T-cell (primary cell): ENCODE measurements around the gene ARHGAP8. TPM values are rescaled to one million over a fixed set of nuclear protein-coding genes. Genes with fewer than 3 reads are reported as not detected.

Experiments
- ATAC-seq, 4 experiments: fragments of 200-7000 bp in 3 of 4; fragments of 150-1000 bp in 1 of 4; cut with Tn5 transposase; replicated peaks in 1 of 4; 1 replicate in 3 of 4; 2 replicates in 1 of 4; pipeline ENCODE4 v1.10.0; 2021; ENCODE audit warnings: moderate library complexity in 3 of 4, mild to moderate bottlenecking in 2 of 4, moderate number of reproducible peaks in 1 of 4
- CTCF ChIA-PET, 2 donors: fragments of 300-600 bp; sonication (Branson Sonifier 250); formaldehyde crosslinking; loops; one replicate each; lab custom pipeline; 2022; ENCODE audit warnings: antibody characterized with exemption in 2 of 2; lab: Charles Lee
- POLR2A ChIA-PET, 2 donors: fragments of 300-600 bp; sonication (Branson Sonifier 250); formaldehyde crosslinking; loops; one replicate each; lab custom pipeline; 2022; ENCODE audit warnings: antibody characterized with exemption in 2 of 2; lab: Charles Lee
- DNase-seq, 35 experiments: peaks; one replicate each; pipeline versions ENCODE4 v3.0.0 to v3.0.0-alpha.2; 2013 to 2023
- H3K27ac ChIP-seq: one replicate; pipeline ENCODE4 v1.5.1; 2013; ENCODE audit warnings: low read length
- H3K27me3 ChIP-seq, 2 experiments: replicated peaks in 1 of 2; 1 replicate in 1 of 2; 2 replicates in 1 of 2; pipeline versions ENCODE4 v1.6.1 to v1.7.0; 2013; ENCODE audit warnings: low read length in 1 of 2, mixed read lengths in 1 of 2; ENCODE audit not compliant: control insufficient read depth in 2 of 2, insufficient read depth in 2 of 2; ENCODE audit errors: extremely low read depth in 1 of 2
- H3K36me3 ChIP-seq, 2 donors: 1 replicate in 1 of 2; 2 replicates in 1 of 2; pipeline versions ENCODE4 v1.6.1 to v1.7.0; 2013; ENCODE audit warnings: low read length in 1 of 2; ENCODE audit not compliant: control insufficient read depth in 2 of 2, insufficient read depth in 1 of 2; ENCODE audit errors: extremely low read depth in 1 of 2
- H3K4me1 ChIP-seq, 2 experiments: 1 replicate in 1 of 2; 2 replicates in 1 of 2; pipeline versions ENCODE4 v1.6.1 to v1.7.0; 2013; ENCODE audit warnings: low read length in 2 of 2, mixed read lengths in 1 of 2; ENCODE audit not compliant: insufficient read depth in 2 of 2, control insufficient read depth in 1 of 2; ENCODE audit errors: extremely low read depth in 1 of 2
- H3K4me3 ChIP-seq, 2 donors: 1 replicate in 1 of 2; 2 replicates in 1 of 2; pipeline versions ENCODE4 v1.5.1 to v1.7.0; 2013; ENCODE audit warnings: mild to moderate bottlenecking in 2 of 2, low read length in 1 of 2, moderate library complexity in 1 of 2; ENCODE audit not compliant: control insufficient read depth in 1 of 2; ENCODE audit errors: extremely low read depth in 1 of 2
- H3K9me3 ChIP-seq: 2 replicates; pipeline ENCODE4 v1.7.0; 2013
- H3K27ac Mint-ChIP-seq, 2 donors: one replicate each; pipeline ENCODE4 v1.8.0; 2020 to 2021; ENCODE audit warnings: mild to moderate bottlenecking in 2 of 2, mixed read lengths in 2 of 2
- H3K27me3 Mint-ChIP-seq, 2 donors: one replicate each; pipeline ENCODE4 v1.8.0; 2021 to 2022; ENCODE audit warnings: mixed read lengths in 2 of 2
- H3K36me3 Mint-ChIP-seq: one replicate; pipeline ENCODE4 v1.8.0; 2021; ENCODE audit warnings: mixed read lengths
- H3K4me1 Mint-ChIP-seq, 3 donors: one replicate each; pipeline ENCODE4 v1.8.0; 2020 to 2022; ENCODE audit warnings: mixed read lengths in 3 of 3, mild to moderate bottlenecking in 1 of 3
- H3K4me3 Mint-ChIP-seq, 3 donors: one replicate each; pipeline ENCODE4 v1.8.0; 2020 to 2022; ENCODE audit warnings: mild to moderate bottlenecking in 3 of 3, mixed read lengths in 3 of 3, moderate library complexity in 3 of 3
- H3K9me3 Mint-ChIP-seq, 3 donors: one replicate each; pipeline ENCODE4 v1.8.0; 2020 to 2022; ENCODE audit warnings: mixed read lengths in 3 of 3
- WGBS: methylation state at CpG from one replicate; pipeline ENCODE4 v1.1.5; 2013; ENCODE audit warnings: missing lambda C conversion rate; ENCODE audit not compliant: insufficient coverage; 5-methylcytosine and 5-hydroxymethylcytosine counted together
- total RNA-seq, 35 experiments: library from RNA in 6 of 35; stranded (reverse) in 6 of 35; fragments of 120-200 nt in 1 of 35; gene quantifications; one replicate each; pipeline versions ENCODE4 v1.2.1 to v1.2.4 and lab custom pipeline; 2013 to 2026

The ARHGAP8 gene
- total RNA-seq, 5 donors from 2014 or later (not counting 1 experiment from before 2014, with no cell fraction given) = 0.59 to 4.7 (median 2.0) TPM

DNA sequence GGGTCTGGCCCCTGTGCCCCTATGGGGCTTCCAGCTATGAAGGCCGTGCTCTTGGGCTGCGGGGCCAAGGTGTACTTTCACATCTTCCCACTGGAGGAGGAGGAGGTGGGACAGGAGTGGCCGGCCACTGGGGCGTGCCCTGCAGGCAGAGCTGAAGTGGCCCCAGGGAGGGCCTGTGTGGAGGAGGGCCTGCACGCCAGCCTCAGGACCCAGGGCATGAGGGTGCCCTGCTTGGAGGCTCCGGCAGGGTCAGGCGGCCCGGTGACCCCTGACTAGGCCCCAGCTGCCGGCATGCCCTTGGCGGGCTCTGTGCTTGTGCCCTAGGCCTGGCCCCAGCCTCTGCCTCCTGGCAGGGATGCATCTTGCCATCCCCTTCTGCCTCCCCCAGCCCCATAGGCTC lies 45.2 kb upstream of the ARHGAP8 start:
- CTCF ChIA-PET = no interaction called here
- DNase-seq (no peak), ATAC-seq (no peak)
- POLR2A ChIA-PET = no interaction called here
- no peak overlapping the region for H3K4me3 Mint-ChIP-seq
- no peak overlapping the region for H3K27ac Mint-ChIP-seq
- peaks cover 13 to 58% (median 42%) of the 10 kb centered on the region in 3 donors for H3K4me1 Mint-ChIP-seq
- peaks cover 0 to 5% of the 10 kb centered on the region in 2 donors for H3K36me3 ChIP-seq
- H3K4me3 ChIP-seq = no peak overlapping the region
- WGBS = 98% methylated on average over 9 of the region's 10 CpGs
- H3K27ac ChIP-seq = peak overlapping the region; percentile 18
- peaks cover 0 to 8% of the 10 kb centered on the region in 2 experiments for H3K27me3 ChIP-seq
- H3K36me3 Mint-ChIP-seq = no peaks in the 10 kb centered on the region
- no peaks in the 10 kb centered on the region for H3K9me3 Mint-ChIP-seq
- no peaks in the 10 kb centered on the region for H3K9me3 ChIP-seq
- H3K27me3 Mint-ChIP-seq = no peaks in the 10 kb centered on the region
- peaks cover 4 to 92% of the 10 kb centered on the region in 2 experiments for H3K4me1 ChIP-seq

DNA sequence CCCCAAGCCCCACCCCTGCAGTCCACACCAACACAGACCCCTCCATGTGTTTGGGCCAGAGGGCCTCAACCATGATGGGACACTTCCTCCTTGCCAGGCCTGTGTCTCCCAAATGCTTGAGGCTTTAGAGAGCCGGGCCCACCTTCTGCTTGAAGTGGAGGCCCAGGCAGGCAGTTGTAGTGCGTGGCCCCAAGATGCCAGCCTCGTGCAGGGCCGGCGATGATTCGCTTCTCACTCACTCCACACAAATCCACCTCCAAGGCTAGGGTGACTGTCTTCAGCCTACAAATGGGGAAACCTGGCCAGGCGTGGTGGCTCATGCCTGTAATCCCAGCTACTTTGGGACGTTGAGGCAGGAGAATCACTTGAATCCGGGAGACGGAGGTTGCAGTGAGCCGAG lies 44.6 kb upstream of the ARHGAP8 start:
- ChIA-PET POLR2A (no interaction called here), CTCF (no interaction called here)
- no peaks in the 10 kb centered on the region for H3K36me3 Mint-ChIP-seq
- peaks cover 0 to 8% of the 10 kb centered on the region in 2 experiments for H3K27me3 ChIP-seq
- H3K9me3 ChIP-seq = no peaks in the 10 kb centered on the region
- no peak overlapping the region for H3K27ac Mint-ChIP-seq
- no peak overlapping the region for H3K4me3 ChIP-seq
- no peaks in the 10 kb centered on the region for H3K9me3 Mint-ChIP-seq
- H3K4me1 ChIP-seq = peaks cover 4 to 97% of the 10 kb centered on the region in 2 experiments
- WGBS = 94% methylated on average over 9 of the region's 11 CpGs
- no peak overlapping the region for H3K4me3 Mint-ChIP-seq
- H3K4me1 Mint-ChIP-seq = peaks cover 19 to 63% (median 48%) of the 10 kb centered on the region in 3 donors
- no peak overlapping the region for H3K27ac ChIP-seq
- no peak for DNase-seq
- no peak for ATAC-seq
- H3K27me3 Mint-ChIP-seq = no peaks in the 10 kb centered on the region
- H3K36me3 ChIP-seq = peaks cover 0 to 5% of the 10 kb centered on the region in 2 donors

DNA sequence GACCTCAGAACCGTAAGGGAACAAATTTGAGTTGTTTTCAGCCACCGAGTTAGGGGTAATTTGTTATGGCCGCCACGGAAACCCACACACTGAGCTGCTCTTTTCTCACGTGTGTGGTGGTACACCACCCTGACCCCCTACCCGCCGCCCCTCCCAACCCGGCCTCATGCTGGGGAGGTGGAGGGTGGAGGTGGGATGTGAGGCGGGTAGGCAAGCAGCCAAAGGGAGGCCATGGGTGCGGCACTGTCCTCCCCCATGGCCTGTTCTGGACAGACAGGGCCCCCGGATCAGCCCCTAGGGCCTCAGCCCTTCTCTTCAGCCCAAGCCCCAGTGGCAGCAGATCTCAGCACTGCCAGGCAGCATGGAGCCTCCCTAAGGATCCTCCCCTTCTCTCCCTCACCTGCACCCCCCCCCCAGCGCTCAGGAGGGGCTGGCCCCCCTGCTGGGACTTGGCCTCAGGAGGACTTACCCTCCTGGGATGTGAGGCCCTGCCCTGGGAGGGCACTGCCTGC lies 42.4 kb upstream of the ARHGAP8 start:
- Histone ChIP-seq H3K4me1 (peaks cover 0 to 87% of the 10 kb centered on the region in 2 experiments), H3K4me3 (peak overlapping the region in 1 of 2 donors; percentile 35)
- POLR2A ChIA-PET = no interaction called here

DNA sequence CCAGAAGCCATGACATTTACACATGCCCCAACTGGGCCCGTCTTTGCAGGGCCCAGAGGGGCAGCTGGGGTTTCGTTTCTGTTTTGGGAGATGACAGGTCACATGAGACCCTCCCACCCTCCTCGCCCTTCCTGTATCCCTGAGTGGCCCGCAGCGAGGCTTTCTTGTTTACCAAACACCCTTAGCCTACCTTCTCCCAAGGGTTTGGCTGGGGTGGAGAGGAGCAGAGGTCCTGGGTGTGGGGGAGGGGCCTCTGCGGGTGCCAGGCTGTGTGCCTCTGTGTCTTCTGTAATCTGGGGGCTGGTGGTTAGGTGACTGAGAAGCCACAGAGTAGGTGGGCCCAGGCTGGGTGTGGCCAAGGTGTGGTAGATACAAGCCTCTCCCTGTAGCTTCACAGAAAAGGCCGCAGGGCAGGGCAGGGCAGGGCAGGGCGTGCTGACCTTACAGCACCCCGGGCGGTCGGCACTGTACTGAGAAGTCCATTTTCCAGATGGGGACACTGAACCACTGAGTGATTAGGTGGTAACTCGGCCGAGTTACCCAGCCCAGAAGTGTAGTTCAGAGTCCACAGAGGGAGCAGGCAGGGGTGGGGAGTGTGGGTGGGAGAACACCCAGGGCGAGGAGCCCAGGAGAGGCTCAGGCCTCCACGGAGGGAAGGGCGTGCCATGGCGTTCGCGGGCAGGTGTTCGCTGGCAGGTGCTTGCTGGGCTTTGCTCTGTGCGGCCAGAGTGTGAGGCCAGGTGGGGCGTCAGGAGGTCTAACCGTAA lies 41.7 kb upstream of the ARHGAP8 start:
- ChIA-PET CTCF (interaction anchor here in 1 of 2 donors (0.6 to 1.4 kb wide), 2 partner anchors 26 to 1445 kb away, joined by 3 to 6 read pairs; no protein-coding TSS in a partner anchor), POLR2A (no interaction called here)
- Histone ChIP-seq H3K36me3 (peaks cover 4 to 13% of the 10 kb centered on the region in 2 donors), H3K4me1 (peaks cover 0 to 82% of the 10 kb centered on the region in 2 experiments), H3K9me3 (no peaks in the 10 kb centered on the region), H3K27me3 (no peaks in the 10 kb centered on the region), H3K27ac (peak overlapping the region; percentile 60), H3K4me3 (peak overlapping the region in 1 of 2 donors; percentile 35)
- H3K9me3 Mint-ChIP-seq = no peaks in the 10 kb centered on the region
- peak in 34 of 35 experiments; percentile 8 to 68 (median 40) for DNase-seq
- H3K4me1 Mint-ChIP-seq = peaks cover 14 to 46% (median 37%) of the 10 kb centered on the region in 3 donors
- H3K36me3 Mint-ChIP-seq = no peaks in the 10 kb centered on the region
- peak; percentile 59 to 74 (median 70) for ATAC-seq
- peak overlapping the region; percentile 61 to 69 (median 62) for H3K4me3 Mint-ChIP-seq
- peak overlapping the region; percentile 83 to 85 for H3K27ac Mint-ChIP-seq
- no peaks in the 10 kb centered on the region for H3K27me3 Mint-ChIP-seq
- WGBS = 53% methylated on average over 15 of the region's 23 CpGs

More for the DNA sequence above, 42.4 kb upstream of the ARHGAP8 start:
- no peaks in the 10 kb centered on the region for H3K36me3 Mint-ChIP-seq
- no peaks in the 10 kb centered on the region for H3K27me3 Mint-ChIP-seq
- Histone ChIP-seq H3K27me3 (no peaks in the 10 kb centered on the region), H3K27ac (peak overlapping the region; percentile 60), H3K36me3 (peaks cover 3 to 6% of the 10 kb centered on the region in 2 donors), H3K9me3 (no peaks in the 10 kb centered on the region)
- CTCF ChIA-PET = interaction anchor here in 1 of 2 donors (0.6 to 1.4 kb wide), 2 partner anchors 25 to 1445 kb away, joined by 3 to 6 read pairs; no protein-coding TSS in a partner anchor
- ATAC-seq (peak; percentile 39 to 68 (median 54)), DNase-seq (peak in 30 of 35 experiments; percentile 12 to 79 (median 50))
- no peaks in the 10 kb centered on the region for H3K9me3 Mint-ChIP-seq
- H3K27ac Mint-ChIP-seq = peak overlapping the region; percentile 49 to 85
- WGBS = 75% methylated on average over 2 of the region's 12 CpGs
- H3K4me1 Mint-ChIP-seq = peaks cover 14 to 50% (median 39%) of the 10 kb centered on the region in 3 donors
- peak overlapping the region; percentile 39 to 62 (median 61) for H3K4me3 Mint-ChIP-seq

DNA sequence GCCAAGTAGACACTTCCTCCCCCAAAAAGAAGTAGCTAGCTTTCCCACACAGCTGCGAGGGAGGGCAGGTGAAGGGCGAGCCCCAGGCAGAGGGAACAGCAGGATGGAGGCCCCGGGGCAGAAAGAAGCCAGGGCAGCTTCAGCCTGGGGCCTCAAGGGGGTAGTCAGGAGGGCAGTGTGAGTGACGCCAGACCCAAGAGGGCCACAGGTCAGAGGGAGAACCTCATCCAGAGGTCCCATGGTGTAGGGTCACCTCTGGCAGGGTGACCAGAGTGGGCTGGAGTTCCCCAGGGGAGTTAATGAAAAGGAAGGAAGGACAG lies 41.2 kb upstream of the ARHGAP8 start:
- H3K4me3 ChIP-seq = no peak overlapping the region
- H3K36me3 ChIP-seq = peaks cover 7 to 16% of the 10 kb centered on the region in 2 donors
- Mint-ChIP-seq H3K9me3 (no peaks in the 10 kb centered on the region), H3K36me3 (no peaks in the 10 kb centered on the region), H3K4me3 (peak overlapping the region in 1 of 3 donors; percentile 61), H3K27me3 (no peaks in the 10 kb centered on the region), H3K27ac (peak overlapping the region; percentile 43 to 85), H3K4me1 (peaks cover 14 to 43% (median 34%) of the 10 kb centered on the region in 3 donors)
- H3K27me3 ChIP-seq = no peaks in the 10 kb centered on the region
- no peaks in the 10 kb centered on the region for H3K9me3 ChIP-seq
- ATAC-seq = no peak
- CTCF ChIA-PET = no interaction called here
- WGBS = 59% methylated on average over 4 of the region's 4 CpGs
- no peak for DNase-seq
- POLR2A ChIA-PET = no interaction called here
- H3K27ac ChIP-seq = peak overlapping the region; percentile 60
- peaks cover 0 to 77% of the 10 kb centered on the region in 2 experiments for H3K4me1 ChIP-seq

DNA sequence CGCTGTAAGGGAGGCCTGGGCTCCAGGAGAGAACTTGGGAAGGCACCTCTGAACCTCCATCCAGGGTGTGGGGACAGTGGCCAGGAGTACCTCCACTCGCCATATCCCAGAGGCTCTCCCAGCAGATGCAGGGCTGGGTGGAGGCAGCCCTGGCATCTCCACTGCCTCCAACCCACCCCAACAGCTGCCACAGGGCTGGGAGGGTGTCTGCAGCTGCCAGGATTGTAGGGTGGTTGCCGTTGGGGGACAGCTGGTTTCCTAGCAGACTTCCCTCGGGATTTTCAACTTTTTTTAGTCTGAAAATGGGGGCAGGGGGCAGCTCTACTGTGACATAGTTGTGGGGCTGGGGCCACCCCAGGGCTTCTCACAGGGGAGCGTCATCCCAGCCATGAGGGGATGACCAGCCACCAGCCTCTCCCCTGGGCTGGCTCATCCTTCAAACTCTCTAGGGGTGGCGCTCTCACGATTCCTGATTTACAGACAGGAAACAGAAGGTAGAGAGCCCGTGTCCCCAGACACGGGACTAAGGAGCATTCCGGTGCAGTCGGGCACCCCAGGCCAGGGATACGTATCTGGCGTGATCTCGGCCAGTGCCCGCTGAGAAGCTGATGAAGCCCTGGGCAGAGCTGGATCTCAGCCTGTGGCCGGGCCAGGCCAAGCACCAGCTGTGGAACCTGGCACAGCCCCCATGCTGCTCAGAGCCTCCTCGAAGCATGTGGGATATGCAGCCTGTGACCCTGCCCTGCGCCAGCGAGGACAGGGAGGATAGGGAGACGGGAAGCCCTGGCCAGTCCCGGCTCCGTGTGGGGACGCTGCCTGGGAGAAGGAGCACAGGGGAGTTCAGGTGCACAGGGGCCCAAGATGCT lies 40.5 kb upstream of the ARHGAP8 start:
- H3K9me3 ChIP-seq = no peaks in the 10 kb centered on the region
- Mint-ChIP-seq H3K27me3 (no peaks in the 10 kb centered on the region), H3K36me3 (no peaks in the 10 kb centered on the region), H3K27ac (peak overlapping the region; percentile 43 to 52), H3K9me3 (no peaks in the 10 kb centered on the region), H3K4me1 (peaks cover 14 to 43% (median 33%) of the 10 kb centered on the region in 3 donors), H3K4me3 (no peak overlapping the region)
- ATAC-seq = no peak
- peaks cover 10 to 20% of the 10 kb centered on the region in 2 donors for H3K36me3 ChIP-seq
- no peaks in the 10 kb centered on the region for H3K27me3 ChIP-seq
- H3K4me1 ChIP-seq = peaks cover 0 to 70% of the 10 kb centered on the region in 2 experiments
- ChIA-PET CTCF (no interaction called here), POLR2A (no interaction called here)
- H3K27ac ChIP-seq = peak overlapping the region; percentile 60
- DNase-seq = no peak
- no peak overlapping the region for H3K4me3 ChIP-seq
- 89% methylated on average over 20 of the region's 23 CpGs for WGBS
